AG10803 (cell line): ENCODE results near the gene MEX3D.

Experiments used
- DNase-seq: peaks from one replicate; pipeline ENCODE4 v3.0.0; 2010; ENCODE audit warnings: low read depth
- H3K4me3 ChIP-seq: 2 replicates; pipeline ENCODE4 v1.5.1; 2011; ENCODE audit warnings: mild to moderate bottlenecking, low read length, control low read depth
- TF ChIP-seq, protein P1 (sequence below): conservative IDR thresholded peaks from 2 replicates; pipeline ENCODE4 v1.5.1; 2011; ENCODE audit warnings: mild to moderate bottlenecking, low read length, control low read depth, inconsistent platforms

Gene MEX3D

GRCh38 chr19:1505012-1505411 lies 63.1 kb downstream of the MEX3D start:
- TF ChIP-seq, protein P1, sequence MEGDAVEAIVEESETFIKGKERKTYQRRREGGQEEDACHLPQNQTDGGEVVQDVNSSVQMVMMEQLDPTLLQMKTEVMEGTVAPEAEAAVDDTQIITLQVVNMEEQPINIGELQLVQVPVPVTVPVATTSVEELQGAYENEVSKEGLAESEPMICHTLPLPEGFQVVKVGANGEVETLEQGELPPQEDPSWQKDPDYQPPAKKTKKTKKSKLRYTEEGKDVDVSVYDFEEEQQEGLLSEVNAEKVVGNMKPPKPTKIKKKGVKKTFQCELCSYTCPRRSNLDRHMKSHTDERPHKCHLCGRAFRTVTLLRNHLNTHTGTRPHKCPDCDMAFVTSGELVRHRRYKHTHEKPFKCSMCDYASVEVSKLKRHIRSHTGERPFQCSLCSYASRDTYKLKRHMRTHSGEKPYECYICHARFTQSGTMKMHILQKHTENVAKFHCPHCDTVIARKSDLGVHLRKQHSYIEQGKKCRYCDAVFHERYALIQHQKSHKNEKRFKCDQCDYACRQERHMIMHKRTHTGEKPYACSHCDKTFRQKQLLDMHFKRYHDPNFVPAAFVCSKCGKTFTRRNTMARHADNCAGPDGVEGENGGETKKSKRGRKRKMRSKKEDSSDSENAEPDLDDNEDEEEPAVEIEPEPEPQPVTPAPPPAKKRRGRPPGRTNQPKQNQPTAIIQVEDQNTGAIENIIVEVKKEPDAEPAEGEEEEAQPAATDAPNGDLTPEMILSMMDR: no peak
- DNase-seq: no peak
- no peak overlapping the region for H3K4me3 ChIP-seq
